Liver (tissue), 9 donors: ENCODE measurements around the gene ASIC2. TPM values are rescaled to one million over a fixed set of nuclear protein-coding genes. Genes with fewer than 3 reads are reported as not detected.
A peak's percentile ranks its signal among the peaks of the same experiment; 100 is the strongest.

Experiments used
- DNase-seq: peaks from one replicate; pipeline ENCODE4 v3.0.0-alpha.2; 2017; ENCODE audit warnings: low spot score
- H3K27ac ChIP-seq, 2 donors: one replicate each; pipeline ENCODE4 v1.7.0; 2013; ENCODE audit warnings: inconsistent platforms in 2 of 2, low read length in 2 of 2, control low read depth in 1 of 2, low read depth in 1 of 2, mild to moderate bottlenecking in 1 of 2
- H3K27me3 ChIP-seq, 4 donors: one replicate each; pipeline versions ENCODE4 v1.6.1 to v1.7.0; 2013; ENCODE audit warnings: low read length in 3 of 4, inconsistent platforms in 1 of 4, mild to moderate bottlenecking in 1 of 4, moderate library complexity in 1 of 4; ENCODE audit not compliant: control insufficient read depth in 4 of 4, insufficient read depth in 4 of 4
- H3K36me3 ChIP-seq, 4 donors: one replicate each; pipeline versions ENCODE4 v1.6.1 to v1.7.0; 2013; ENCODE audit warnings: low read length in 3 of 4, mild to moderate bottlenecking in 3 of 4, low read depth in 1 of 4, moderate library complexity in 1 of 4; ENCODE audit not compliant: control insufficient read depth in 4 of 4, insufficient read depth in 3 of 4
- H3K4me1 ChIP-seq, 4 donors: one replicate each; pipeline versions ENCODE4 v1.6.1 to v1.7.0; 2013; ENCODE audit warnings: low read length in 3 of 4, mild to moderate bottlenecking in 3 of 4, moderate library complexity in 1 of 4; ENCODE audit not compliant: control insufficient read depth in 4 of 4, insufficient read depth in 4 of 4
- H3K4me3 ChIP-seq, 3 donors: one replicate each; pipeline versions ENCODE4 v1.6.1 to v1.7.0; 2013; ENCODE audit warnings: low read length in 3 of 3, control low read depth in 1 of 3, low read depth in 1 of 3, mild to moderate bottlenecking in 1 of 3
- H3K9ac ChIP-seq, 2 donors: one replicate each; pipeline ENCODE4 v1.7.0; 2013; ENCODE audit warnings: low read length in 2 of 2, mild to moderate bottlenecking in 2 of 2, moderate library complexity in 2 of 2, control low read depth in 1 of 2, low read depth in 1 of 2
- H3K9me3 ChIP-seq, 4 donors: one replicate each; pipeline versions ENCODE4 v1.6.1 to v1.7.0; 2013; ENCODE audit warnings: low read length in 3 of 4; ENCODE audit not compliant: control insufficient read depth in 4 of 4
- FOXA1 ChIP-seq: IDR thresholded peaks from 2 replicates; pipeline ENCODE4 v1.6.1; 2016; ENCODE audit warnings: antibody characterized with exemption
- FOXA2 ChIP-seq: IDR thresholded peaks from 2 replicates; pipeline ENCODE4 v1.6.1; 2016; ENCODE audit warnings: antibody characterized with exemption
- GABPA ChIP-seq, 2 donors: IDR thresholded peaks in 1 of 2; conservative IDR thresholded peaks in 1 of 2; 2 replicates each; pipeline ENCODE4 v1.6.1; 2016; ENCODE audit warnings: antibody characterized with exemption in 2 of 2, mild to moderate bottlenecking in 1 of 2, moderate library complexity in 1 of 2
- HNF4A ChIP-seq, 2 donors: conservative IDR thresholded peaks; 2 replicates each; pipeline ENCODE4 v1.6.1; 2016; ENCODE audit warnings: antibody characterized with exemption in 2 of 2, mild to moderate bottlenecking in 2 of 2
- HNF4G ChIP-seq: IDR thresholded peaks from 2 replicates; pipeline ENCODE4 v1.6.1; 2016; ENCODE audit warnings: antibody characterized with exemption
- NR2F2 ChIP-seq: IDR thresholded peaks from 2 replicates; pipeline ENCODE4 v1.6.1; 2016; ENCODE audit warnings: antibody characterized with exemption
- RAD21 ChIP-seq, 2 donors: IDR thresholded peaks; 2 replicates each; pipeline ENCODE4 v1.6.1; 2016; ENCODE audit warnings: antibody characterized with exemption in 2 of 2, mild to moderate bottlenecking in 2 of 2
- RXRA ChIP-seq, 2 donors: IDR thresholded peaks; 2 replicates each; pipeline ENCODE4 v1.6.1; 2017 to 2018; ENCODE audit warnings: antibody characterized with exemption in 2 of 2, mild to moderate bottlenecking in 1 of 2
- SP1 ChIP-seq: IDR thresholded peaks from 2 replicates; pipeline ENCODE4 v1.6.1; 2018; ENCODE audit warnings: antibody characterized with exemption, mild to moderate bottlenecking
- TAF1 ChIP-seq: conservative IDR thresholded peaks from 2 replicates; pipeline ENCODE4 v1.6.1; 2016; ENCODE audit warnings: antibody characterized with exemption, mild to moderate bottlenecking
- YY1 ChIP-seq: IDR thresholded peaks from 2 replicates; pipeline ENCODE4 v1.6.1; 2016; ENCODE audit warnings: antibody characterized with exemption, mild to moderate bottlenecking
- whole genome bisulfite sequencing: extraction: QIAGEN DNeasy Blood & Tissue Kit; methylation state at CpG from one replicate; pipeline ENCODE4 v1.1.7; 2013; 5-methylcytosine and 5-hydroxymethylcytosine counted together
- polyA plus RNA-seq, 2 donors: library from polyadenylated mRNA; stranded (reverse) in 1 of 2; unstranded in 1 of 2; fragments of 200-250 nt in 1 of 2; fragments of >200 nt in 1 of 2; fragmentation: Nextera tagmentation in 1 of 2; extraction: Ambion mirVana in 1 of 2; gene quantifications; one replicate each; pipeline versions ENCODE4 v1.2.1 to v1.2.3, GENCODE V29; 2013 to 2015
- total RNA-seq, 2 donors: library from RNA; depleted of rRNA; stranded (reverse); fragments of >200 nt; gene quantifications; one replicate each; pipeline ENCODE4 v1.2.3, GENCODE V29; 2014
- TF ChIP-seq, protein P1 (sequence below): IDR thresholded peaks from 2 replicates; pipeline ENCODE4 v1.6.1; 2016; ENCODE audit warnings: antibody characterized with exemption
- TF ChIP-seq, protein P2 (sequence below): IDR thresholded peaks from 2 replicates; pipeline ENCODE4 v1.6.1; 2016; ENCODE audit warnings: antibody characterized with exemption
- TF ChIP-seq, protein P3 (sequence below): fragments of 150-350 bp; IDR thresholded peaks from 2 replicates; pipeline ENCODE4 v1.5.1; 2017; ENCODE audit warnings: improper control_type of control experiment, low read depth, low read length; ENCODE audit not compliant: missing input control
- TF ChIP-seq, protein P4 (sequence below): IDR thresholded peaks from 2 replicates; pipeline ENCODE4 v1.6.1; 2016; ENCODE audit warnings: antibody characterized with exemption
- TF ChIP-seq, protein P5 (sequence below): IDR thresholded peaks from 2 replicates; pipeline ENCODE4 v1.6.1; 2016; ENCODE audit warnings: antibody characterized with exemption, mild to moderate bottlenecking
- donor health status: healthy.
- donor health status: healthy.
- donor health status: healthy.
- donor health status: healthy.
- donor health status: healthy.

ASIC2 gene
- total and polyA plus RNA-seq, 4 donors: under 0.01 TPM; not detected in 3

DNA sequence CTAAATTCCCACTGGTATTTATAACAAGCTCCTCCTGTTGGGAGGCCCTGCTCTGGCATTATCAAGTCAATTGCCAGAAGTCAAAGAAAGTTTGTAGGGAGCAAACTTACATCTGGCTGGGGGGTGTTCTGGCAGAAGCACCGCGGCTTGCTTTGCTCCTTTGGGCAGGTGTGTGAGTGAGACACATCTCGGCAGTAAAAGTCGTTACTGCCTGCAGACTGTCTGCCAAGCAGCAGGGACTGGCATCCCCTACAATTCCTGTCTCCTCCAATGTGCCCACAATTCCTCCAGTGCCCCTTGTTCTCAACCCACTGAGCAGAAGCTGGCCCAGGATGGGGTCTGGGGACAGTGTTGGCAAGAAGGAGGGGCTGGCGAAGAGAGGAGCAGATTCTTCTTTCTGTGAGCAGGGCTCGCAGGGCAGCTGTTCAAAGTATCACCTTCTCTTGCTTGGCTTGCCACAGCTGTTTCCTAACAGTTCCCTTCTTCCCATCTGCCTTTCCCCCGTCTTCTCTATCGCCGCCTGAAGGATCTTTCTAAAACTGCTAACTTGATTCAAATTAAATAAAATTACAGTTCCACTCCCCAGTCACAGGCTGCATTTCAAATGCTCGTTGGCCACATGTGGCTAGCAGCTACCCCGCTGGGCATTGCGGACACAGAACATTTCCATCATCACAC lies 271.2 kb downstream of the ASIC2 start:
- Histone ChIP-seq H3K27me3 (no peaks in the 10 kb centered on the region), H3K4me3 (no peak overlapping the region), H3K9me3 (no peaks in the 10 kb centered on the region), H3K27ac (no peak overlapping the region), H3K9ac (no peak overlapping the region), H3K4me1 (no peaks in the 10 kb centered on the region), H3K36me3 (no peaks in the 10 kb centered on the region)
- WGBS: 70% methylated on average over 12 of the region's 12 CpGs
- TF ChIP-seq TAF1 (no peak), HNF4G (no peak)
- TF ChIP-seq, protein P1, sequence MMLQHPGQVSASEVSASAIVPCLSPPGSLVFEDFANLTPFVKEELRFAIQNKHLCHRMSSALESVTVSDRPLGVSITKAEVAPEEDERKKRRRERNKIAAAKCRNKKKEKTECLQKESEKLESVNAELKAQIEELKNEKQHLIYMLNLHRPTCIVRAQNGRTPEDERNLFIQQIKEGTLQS: no peak
- TF ChIP-seq, protein P2, sequence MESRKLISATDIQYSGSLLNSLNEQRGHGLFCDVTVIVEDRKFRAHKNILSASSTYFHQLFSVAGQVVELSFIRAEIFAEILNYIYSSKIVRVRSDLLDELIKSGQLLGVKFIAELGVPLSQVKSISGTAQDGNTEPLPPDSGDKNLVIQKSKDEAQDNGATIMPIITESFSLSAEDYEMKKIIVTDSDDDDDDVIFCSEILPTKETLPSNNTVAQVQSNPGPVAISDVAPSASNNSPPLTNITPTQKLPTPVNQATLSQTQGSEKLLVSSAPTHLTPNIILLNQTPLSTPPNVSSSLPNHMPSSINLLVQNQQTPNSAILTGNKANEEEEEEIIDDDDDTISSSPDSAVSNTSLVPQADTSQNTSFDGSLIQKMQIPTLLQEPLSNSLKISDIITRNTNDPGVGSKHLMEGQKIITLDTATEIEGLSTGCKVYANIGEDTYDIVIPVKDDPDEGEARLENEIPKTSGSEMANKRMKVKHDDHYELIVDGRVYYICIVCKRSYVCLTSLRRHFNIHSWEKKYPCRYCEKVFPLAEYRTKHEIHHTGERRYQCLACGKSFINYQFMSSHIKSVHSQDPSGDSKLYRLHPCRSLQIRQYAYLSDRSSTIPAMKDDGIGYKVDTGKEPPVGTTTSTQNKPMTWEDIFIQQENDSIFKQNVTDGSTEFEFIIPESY: no peak
- DNase-seq: peak; percentile 22

DNA sequence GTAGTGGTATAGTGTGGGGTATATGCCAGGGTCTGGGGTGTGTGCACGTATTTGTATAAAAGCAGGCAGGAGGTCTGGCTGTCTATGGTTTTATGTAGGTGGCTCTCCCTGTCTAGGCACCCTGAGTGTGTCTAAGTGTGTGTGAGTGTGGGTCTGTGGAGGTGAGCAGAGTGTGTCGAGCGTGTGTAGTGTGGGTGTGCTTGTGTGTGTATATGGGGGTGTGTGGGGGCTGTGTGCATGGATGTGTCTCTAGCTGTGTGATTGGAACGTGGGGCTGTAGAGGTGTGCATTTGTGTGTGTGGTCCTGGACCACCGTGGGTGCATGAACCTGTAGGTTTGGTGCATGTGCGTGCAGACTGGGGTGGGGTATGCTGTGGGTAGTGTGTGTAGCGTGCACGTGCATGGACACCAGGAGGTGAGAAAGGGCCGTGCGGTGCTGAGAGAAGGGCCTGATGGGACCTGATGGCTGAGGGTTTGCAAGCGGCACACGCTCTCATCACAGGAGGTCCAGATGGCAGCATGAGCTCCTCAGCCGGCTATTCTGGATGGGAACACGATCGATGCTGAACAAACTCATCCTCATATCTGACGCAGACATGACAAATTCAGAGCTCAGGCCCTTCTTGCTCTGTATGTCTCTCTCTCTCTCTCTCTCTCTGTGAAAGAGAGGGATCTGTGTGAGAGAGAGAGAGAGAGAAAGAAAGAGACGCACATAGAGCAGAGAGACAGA lies 273.8 kb downstream of the ASIC2 start:
- Histone ChIP-seq H3K4me3 (no peak overlapping the region), H3K36me3 (no peaks in the 10 kb centered on the region), H3K9me3 (no peaks in the 10 kb centered on the region), H3K9ac (no peak overlapping the region), H3K27ac (no peak overlapping the region), H3K27me3 (no peaks in the 10 kb centered on the region), H3K4me1 (no peaks in the 10 kb centered on the region)
- peak; percentile 17 for DNase-seq
- TF ChIP-seq RAD21 (IDR thresholded peaks at IDR 0.05) (no peak), NR2F2 (no peak), YY1 (no peak), GABPA (IDR thresholded peaks at IDR 0.05 in 1 of 2, conservative IDR thresholded peaks at IDR 0.05 in 1 of 2) (no peak), RXRA (IDR thresholded peaks at IDR 0.05) (no peak)
- TF ChIP-seq, protein P3, sequence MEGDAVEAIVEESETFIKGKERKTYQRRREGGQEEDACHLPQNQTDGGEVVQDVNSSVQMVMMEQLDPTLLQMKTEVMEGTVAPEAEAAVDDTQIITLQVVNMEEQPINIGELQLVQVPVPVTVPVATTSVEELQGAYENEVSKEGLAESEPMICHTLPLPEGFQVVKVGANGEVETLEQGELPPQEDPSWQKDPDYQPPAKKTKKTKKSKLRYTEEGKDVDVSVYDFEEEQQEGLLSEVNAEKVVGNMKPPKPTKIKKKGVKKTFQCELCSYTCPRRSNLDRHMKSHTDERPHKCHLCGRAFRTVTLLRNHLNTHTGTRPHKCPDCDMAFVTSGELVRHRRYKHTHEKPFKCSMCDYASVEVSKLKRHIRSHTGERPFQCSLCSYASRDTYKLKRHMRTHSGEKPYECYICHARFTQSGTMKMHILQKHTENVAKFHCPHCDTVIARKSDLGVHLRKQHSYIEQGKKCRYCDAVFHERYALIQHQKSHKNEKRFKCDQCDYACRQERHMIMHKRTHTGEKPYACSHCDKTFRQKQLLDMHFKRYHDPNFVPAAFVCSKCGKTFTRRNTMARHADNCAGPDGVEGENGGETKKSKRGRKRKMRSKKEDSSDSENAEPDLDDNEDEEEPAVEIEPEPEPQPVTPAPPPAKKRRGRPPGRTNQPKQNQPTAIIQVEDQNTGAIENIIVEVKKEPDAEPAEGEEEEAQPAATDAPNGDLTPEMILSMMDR: no peak
- 87% methylated on average over 17 of the region's 17 CpGs for WGBS

DNA sequence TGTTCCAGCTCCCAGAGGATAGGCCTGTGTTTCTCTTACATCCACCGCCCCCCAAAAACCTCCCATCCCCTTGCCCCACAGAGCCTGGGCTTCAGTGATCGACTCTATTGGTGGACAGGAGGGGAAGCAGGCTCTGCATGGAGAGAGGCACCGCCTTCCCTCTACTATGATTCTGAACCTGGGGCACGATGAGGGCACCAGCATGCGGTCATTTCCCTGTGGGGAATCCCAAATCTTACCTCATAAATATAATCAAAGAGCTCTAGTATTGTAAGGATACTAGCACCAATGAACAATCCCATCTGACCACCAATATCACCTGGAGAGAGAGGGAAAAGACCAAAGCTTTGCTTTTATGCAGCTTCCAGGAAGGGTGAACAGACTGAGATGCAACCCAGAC lies 275.7 kb downstream of the ASIC2 start:
- Histone ChIP-seq H3K9ac (no peak overlapping the region), H3K9me3 (no peaks in the 10 kb centered on the region), H3K36me3 (no peaks in the 10 kb centered on the region), H3K4me1 (no peaks in the 10 kb centered on the region), H3K27ac (no peak overlapping the region), H3K4me3 (no peak overlapping the region), H3K27me3 (no peaks in the 10 kb centered on the region)
- DNase-seq: peak; percentile 21
- 94% methylated on average over 5 of the region's 5 CpGs for WGBS
- TF ChIP-seq HNF4G (no peak), RXRA (IDR thresholded peaks at IDR 0.05) (no peak), YY1 (no peak), FOXA1 (no peak), HNF4A (conservative IDR thresholded peaks at IDR 0.05) (no peak), TAF1 (no peak), SP1 (no peak), FOXA2 (no peak), RAD21 (IDR thresholded peaks at IDR 0.05) (no peak)
- TF ChIP-seq, protein P4, sequence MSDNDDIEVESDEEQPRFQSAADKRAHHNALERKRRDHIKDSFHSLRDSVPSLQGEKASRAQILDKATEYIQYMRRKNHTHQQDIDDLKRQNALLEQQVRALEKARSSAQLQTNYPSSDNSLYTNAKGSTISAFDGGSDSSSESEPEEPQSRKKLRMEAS: no peak
- TF ChIP-seq, protein P5, sequence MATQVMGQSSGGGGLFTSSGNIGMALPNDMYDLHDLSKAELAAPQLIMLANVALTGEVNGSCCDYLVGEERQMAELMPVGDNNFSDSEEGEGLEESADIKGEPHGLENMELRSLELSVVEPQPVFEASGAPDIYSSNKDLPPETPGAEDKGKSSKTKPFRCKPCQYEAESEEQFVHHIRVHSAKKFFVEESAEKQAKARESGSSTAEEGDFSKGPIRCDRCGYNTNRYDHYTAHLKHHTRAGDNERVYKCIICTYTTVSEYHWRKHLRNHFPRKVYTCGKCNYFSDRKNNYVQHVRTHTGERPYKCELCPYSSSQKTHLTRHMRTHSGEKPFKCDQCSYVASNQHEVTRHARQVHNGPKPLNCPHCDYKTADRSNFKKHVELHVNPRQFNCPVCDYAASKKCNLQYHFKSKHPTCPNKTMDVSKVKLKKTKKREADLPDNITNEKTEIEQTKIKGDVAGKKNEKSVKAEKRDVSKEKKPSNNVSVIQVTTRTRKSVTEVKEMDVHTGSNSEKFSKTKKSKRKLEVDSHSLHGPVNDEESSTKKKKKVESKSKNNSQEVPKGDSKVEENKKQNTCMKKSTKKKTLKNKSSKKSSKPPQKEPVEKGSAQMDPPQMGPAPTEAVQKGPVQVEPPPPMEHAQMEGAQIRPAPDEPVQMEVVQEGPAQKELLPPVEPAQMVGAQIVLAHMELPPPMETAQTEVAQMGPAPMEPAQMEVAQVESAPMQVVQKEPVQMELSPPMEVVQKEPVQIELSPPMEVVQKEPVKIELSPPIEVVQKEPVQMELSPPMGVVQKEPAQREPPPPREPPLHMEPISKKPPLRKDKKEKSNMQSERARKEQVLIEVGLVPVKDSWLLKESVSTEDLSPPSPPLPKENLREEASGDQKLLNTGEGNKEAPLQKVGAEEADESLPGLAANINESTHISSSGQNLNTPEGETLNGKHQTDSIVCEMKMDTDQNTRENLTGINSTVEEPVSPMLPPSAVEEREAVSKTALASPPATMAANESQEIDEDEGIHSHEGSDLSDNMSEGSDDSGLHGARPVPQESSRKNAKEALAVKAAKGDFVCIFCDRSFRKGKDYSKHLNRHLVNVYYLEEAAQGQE: no peak
- TF ChIP-seq, protein P2: no peak
